NCI-H1092 (cell line): ENCODE results near the gene IQCK.
A peak's percentile ranks its signal among the peaks of the same experiment; 100 is the strongest.
"Not testable (repeated sequence)": the region's sequence is repeated elsewhere in the genome, so short reads cannot be mapped to it uniquely, and the experiment has no call there.

ENCODE experiments used
- DNase-seq: peaks from one replicate; lab custom pipeline; 2025; lab: John Stamatoyannopoulos, UW

IQCK gene

GRCh38 chr16:19717741-19718623 lies at the start of gene IQCK, which contains the start of gene KNOP1:
IQCK (plus strand) TSS chr16:19718271; CDS start chr16:19718307, 36 bp downstream.
KNOP1 (minus strand) TSS chr16:19718227; CDS start chr16:19715035, 3,192 bp downstream.
- DNase-seq = peak; percentile 87

GRCh38 chr16:19672378-19672777 lies 45.7 kb upstream of the IQCK start:
- DNase-seq = no peak

DNA sequence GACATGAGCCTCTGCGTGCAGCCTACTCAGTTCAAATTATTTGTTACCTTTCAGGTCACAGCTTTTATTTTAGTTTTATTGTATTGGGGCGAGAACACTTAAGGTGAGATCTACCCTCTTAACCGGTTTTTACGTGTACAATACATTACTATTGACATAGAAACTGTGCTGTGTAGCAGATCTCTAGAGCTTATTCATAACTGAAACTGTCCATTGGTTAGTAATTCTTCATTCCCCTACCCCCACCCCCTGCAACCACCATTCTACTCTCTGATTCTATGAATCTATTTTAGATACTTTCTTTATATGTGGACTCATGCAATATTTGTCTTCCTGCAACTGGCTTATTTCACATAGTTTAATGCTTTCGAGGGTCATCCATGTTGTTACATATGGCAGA lies 43.6 kb upstream of the IQCK start:
- DNase-seq = no peak

DNA sequence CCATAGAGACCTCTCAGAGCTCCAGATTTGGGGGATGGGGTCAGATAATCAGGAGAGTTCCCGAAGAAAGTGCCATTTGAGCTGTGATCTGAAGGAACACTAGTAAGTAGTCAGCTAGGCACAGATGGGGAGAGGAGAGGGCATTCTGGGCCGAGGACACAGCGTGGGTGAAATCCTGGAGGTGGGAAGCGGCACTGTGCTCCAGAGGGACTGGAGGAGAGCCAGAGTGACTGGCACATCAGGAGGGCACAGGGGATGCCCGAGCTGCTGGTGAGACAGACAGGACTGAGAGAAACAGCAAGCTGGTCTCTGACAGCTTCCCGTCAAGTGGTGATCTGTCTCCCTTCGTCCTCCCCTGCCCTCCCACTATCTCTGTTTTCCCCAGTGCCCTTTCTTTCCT lies 40.7 kb upstream of the IQCK start:
- DNase-seq = no peak

- no peak for DNase-seq
These were observed 39.3 kb upstream of the IQCK start for GRCh38 chr16:19678804-19679203.

GRCh38 chr16:19679281-19679680 lies 38.8 kb upstream of the IQCK start:
- DNase-seq = not testable (repeated sequence)

DNA sequence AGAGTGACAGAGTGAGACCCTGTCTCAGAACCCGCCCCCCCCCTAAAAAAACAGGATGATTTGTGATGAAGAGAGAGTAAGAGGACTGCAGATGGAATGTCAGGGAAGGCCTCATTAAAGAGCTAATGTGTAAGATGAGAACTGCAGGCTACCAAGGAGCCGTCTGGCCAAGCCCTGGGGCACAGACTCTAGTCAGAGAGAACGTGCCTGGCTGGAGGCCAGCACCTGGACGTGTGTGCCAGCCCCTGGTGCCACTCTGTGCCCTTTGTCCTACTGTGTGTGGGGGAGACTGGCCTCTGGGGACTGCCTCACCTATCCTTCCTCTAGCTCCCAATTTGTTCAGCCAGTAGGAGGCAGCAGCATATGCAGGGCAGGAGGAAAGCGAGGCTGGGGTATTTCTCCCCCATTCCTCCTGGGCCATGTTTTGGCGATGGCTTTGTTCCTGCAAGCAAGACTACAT lies 37.2 kb upstream of the IQCK start:
- DNase-seq = no peak

GRCh38 chr16:19681637-19682036 lies 36.4 kb upstream of the IQCK start:
- no peak for DNase-seq

DNA sequence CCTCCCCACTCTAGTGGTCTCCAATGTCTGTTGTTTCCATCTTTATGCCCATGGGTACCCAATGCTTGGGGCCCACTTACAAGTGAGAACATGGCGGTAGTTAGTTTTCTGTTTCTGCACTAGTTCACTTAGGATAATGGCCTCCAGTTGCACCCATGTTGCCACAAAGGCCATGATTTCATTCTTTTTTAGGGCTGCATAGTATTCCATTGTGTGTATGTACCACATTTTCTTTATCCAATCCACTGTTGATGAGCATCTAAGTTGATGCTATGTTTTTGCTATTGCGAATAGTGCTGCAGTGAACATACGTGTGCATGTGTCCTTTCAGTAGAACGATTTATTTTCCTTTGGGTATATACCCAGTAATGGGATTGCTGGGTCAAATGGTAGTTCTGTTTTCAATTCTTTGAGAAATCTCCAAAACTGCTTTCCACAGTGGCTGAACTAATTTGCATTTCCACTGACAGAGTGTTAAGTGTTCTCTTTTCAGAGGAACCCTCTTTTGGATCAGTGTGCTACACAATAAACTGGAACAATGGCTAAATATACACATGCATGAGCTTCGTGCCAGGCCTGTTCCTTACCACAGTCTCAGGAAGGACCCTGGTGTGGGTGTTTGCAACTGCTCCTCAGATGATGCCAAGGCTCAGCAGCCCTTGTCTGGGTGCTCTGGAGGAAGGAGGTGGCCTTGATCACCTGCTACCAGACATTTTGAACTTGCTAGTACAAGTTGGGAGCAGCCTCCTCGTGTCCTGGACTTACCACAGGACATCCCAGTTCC lies 34.4 kb upstream of the IQCK start:
- no peak for DNase-seq

DNA sequence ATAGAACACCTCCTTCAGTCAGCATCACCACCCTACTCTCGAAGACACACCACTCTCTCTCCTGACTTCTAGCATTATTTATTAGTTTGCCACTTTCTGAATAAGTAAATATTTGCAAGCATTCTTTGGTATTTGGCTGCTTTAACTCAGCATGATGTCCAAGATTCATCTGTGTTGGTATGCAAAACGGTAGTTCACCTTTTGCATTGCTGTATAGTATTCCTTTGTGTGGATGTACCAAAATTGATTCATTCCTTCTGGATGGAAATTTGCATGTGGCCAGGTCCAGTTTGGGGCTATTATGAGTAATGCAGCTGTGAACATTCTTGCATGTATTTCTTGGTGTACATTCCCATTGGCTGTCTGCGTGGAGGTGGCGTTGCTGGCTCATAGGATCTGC lies 32.9 kb upstream of the IQCK start:
- DNase-seq = no peak

DNA sequence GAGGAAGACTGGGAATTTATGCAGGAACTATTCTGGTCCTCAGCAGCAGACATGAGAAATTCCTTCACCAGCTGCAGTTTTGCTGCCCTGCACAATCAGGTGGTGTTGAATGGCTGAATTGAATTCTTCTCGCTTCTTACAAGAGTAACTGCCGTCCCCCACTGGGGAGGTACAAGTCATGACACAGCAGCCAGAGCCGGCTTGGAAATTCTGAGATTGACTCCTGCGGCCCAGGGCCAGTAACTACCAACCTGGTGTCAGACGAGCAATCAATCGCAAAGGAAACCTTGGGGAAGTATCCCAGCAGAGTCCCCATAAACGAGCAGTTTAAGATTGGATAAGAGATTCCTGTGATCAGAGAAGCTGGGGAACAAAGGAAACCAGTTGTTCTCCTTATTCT lies 30.8 kb upstream of the IQCK start:
- no peak for DNase-seq

DNA sequence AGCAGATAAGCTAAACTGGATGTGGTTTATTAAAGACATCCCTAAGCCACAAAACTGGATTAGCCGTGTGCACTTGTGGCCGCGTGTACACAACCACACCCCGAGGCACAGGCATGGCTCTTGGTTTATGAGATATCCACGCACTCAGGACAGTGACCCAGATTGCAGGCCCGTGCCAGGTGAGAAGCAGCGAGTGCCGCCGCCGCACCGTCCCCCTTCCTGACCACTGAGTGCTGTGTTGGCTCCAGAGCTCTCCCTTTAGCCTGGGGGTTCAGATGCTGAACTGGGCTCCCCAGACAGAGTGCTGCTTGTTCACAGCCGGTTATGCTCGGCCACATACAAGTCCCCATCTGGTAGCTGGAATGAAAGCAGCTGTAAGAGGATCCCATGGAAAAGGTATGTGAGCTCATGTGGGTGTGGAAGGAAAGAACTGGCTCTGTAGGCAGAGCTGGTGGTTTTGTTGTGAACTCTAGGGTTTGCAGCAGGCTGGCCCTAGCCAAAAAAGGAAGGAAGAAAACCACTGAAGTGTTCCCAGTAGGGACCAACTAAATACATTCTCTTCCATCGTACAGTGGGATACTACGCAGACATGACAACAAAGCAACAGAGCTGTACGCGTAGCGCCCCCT lies 29.6 kb upstream of the IQCK start:
- DNase-seq = no peak

GRCh38 chr16:19689342-19689741 lies 28.7 kb upstream of the IQCK start:
- no peak for DNase-seq

GRCh38 chr16:19690196-19690595 lies 27.9 kb upstream of the IQCK start:
- no peak for DNase-seq

DNA sequence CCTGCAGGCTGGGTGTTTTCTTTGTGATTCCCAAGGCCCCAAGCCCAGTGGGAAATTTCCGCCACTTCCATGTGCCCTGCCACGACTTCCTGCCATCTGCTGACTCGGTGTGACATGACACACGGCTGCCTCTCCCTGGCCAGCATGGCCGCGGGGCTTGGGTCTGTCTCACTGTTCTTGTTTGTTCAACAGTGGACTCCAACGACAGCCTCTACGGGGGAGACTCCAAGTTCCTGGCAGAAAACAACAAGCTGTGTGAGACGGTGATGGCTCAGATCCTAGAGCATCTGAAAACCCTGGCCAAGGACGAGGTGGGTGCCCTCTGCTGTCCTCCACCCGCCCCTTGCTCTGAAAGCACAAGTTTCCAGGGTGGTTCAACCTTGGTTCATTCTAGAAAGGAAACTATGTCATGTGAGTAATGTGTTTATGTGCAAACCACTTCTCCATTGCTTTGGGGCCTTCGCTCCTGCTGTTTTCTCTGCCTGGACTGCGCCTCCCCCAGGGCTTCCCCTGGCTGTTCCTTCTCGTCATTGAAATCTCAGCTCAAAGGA lies 26.8 kb upstream of the IQCK start:
- no peak for DNase-seq

- DNase-seq = no peak
These were observed 23.1 kb upstream of the IQCK start for GRCh38 chr16:19694989-19695388.

DNA sequence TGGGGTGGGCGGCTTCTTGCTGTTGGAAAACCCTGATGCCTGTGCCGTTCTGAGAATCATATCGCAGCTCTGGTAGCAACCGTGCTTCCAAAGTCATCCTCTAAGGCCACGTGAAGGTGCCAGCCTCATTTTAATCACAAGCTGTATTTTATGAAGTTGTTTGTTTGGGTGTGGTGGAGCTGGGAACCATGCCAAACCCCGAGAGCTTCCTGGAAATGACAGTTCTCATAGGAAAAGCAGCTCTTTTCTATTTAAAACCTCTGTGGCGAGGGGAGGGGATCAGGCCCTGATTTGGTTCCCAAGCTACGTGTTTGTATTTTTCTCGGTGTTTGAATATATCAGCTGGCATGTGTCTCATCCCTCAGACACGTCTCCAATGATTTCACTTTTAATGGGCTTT lies 21.7 kb upstream of the IQCK start:
- peak; percentile 90 for DNase-seq

- peak; percentile 89 for DNase-seq
These were observed 21.1 kb upstream of the IQCK start for GRCh38 chr16:19696961-19697360.

DNA sequence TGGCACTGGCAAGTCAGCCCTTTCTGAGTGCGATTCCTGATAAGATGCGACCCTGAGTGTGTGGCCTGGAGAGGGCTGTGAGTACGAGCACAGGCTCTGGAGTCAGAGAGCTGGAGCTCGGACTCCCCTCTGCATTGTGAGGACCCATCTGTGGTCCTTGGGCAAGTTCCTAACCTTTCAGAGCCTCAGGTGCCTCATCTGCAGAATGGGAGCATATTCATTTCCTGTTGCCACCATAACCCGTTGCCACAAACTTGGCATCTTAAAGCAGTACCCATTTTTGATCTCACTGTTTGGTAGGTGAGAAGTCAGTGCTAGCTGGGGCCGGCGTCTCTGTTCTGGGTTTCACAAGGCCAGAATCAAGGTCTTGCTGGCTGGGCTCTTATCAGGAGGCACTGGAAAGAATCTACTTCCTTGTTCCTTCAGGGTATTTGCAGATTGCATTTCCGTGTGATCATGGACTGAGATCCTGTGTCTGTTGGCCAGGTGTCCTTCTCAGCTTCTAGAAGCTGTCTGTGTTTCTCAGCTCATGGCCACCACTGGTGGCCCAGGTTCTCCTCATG lies 20.2 kb upstream of the IQCK start:
- no peak for DNase-seq

- no peak for DNase-seq
These were observed 19.3 kb upstream of the IQCK start for GRCh38 chr16:19698480-19699465.

GRCh38 chr16:19699472-19699871 lies 18.6 kb upstream of the IQCK start:
- no peak for DNase-seq
